ENCODE data around the gene MPC1.

DNA sequence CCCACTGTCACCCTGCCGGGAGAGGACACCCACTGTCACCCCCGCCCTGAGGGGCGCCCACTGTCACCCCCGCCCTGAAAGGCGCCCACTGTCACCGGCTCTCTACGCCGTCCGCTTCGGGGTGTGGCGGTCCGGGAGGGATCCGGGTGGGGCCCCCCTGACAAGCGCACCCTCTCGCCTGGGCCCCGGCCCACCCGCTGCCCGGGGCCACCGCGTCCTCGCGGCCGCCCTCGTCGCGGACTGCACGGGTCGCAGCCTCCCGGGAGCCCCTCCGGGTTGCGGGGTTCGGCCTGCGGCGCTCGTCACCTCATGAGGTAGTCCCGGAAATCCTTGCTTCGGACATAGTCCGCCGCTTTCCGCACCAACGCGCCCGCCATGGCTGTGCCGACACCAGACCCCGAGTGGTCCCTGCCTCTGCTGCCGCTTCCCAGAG, 224 bp downstream of the MPC1 start:
- TF ChIP-seq, protein P1, sequence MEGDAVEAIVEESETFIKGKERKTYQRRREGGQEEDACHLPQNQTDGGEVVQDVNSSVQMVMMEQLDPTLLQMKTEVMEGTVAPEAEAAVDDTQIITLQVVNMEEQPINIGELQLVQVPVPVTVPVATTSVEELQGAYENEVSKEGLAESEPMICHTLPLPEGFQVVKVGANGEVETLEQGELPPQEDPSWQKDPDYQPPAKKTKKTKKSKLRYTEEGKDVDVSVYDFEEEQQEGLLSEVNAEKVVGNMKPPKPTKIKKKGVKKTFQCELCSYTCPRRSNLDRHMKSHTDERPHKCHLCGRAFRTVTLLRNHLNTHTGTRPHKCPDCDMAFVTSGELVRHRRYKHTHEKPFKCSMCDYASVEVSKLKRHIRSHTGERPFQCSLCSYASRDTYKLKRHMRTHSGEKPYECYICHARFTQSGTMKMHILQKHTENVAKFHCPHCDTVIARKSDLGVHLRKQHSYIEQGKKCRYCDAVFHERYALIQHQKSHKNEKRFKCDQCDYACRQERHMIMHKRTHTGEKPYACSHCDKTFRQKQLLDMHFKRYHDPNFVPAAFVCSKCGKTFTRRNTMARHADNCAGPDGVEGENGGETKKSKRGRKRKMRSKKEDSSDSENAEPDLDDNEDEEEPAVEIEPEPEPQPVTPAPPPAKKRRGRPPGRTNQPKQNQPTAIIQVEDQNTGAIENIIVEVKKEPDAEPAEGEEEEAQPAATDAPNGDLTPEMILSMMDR (IDR thresholded peaks at IDR 0.05; ENCODE audit: low read depth, low read length, poor library complexity, severe bottlenecking), result no peak
- TF ChIP-seq EZH2phosphoT487 (IDR thresholded peaks at IDR 0.05; ENCODE audit: borderline replicate concordance, low read length), result no peak
